HG03045 (cell line): ENCODE results near the gene KCNT2.

Experiments
- ATAC-seq: cut with Tn5 transposase; IDR thresholded peaks from one replicate; pipeline ENCODE4 v1.9.1; 2021; ENCODE audit warnings: mild to moderate bottlenecking, moderate library complexity; ENCODE audit not compliant: unreplicated experiment

KCNT2 gene

DNA sequence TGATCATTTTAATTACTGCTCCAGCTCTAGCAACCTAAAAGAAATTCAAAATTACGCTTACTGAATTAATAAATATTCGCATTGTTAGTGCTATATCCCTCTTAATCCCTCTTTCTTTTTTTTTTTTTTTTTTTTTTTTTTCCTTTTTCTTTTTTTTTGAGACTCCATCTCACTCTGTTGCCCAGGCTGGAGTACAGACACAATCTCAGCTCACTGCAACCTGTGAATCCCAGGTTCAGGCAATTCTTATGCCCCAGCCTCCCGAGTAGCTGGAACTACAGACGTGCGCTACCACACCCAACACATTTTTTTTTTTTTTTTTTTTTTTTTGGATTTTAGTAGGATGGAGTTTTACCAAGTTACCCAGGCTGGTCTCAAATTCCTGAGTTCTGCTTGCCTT is 157.1 kb downstream of the KCNT2 start:
- ATAC-seq: no peak

DNA sequence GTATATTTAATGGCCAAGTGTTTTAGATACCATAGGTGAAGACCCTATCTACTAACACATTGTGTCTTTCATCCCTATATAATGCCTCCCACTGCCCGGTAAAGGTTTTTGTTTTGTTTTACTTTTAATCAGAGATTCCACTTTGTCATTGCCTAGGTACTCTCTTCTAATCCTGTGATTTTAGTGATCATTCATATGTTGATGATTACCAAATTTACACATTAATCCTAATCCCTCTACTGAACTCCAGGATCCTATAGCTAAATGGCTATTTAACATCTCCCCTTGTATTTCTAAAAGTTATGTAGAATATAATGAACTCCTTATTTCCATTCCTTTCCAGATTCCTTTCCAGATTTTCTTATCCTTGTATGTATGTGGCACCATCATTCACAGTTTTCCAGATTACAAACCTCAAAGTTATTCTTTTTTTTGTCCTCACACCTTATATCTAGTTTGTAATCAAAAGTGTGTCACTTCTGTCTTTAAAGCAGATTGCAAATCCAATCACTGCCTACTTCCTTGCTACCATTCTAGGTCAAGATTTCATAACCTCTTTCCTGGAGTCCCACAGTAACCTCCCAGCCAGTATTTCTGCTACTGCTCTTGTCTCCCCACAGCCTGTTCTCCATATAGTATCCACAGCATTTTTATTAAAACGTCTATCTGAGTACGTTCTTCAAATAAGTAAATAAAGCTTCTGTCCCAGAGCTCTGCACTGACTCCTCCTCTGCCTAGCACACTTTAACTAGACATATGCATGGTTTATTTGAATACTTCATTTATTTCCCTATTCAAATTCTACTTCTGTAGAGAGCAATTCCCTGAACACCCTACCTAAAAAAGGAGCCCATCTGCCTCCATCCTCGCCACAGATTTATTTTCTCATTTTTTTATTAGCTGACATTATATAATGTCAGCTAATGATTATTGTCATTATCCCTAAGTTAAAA is 157.8 kb downstream of the KCNT2 start:
- no peak for ATAC-seq

GRCh38 chr1:196449460-196449859 is 158.8 kb downstream of the KCNT2 start:
- no peak for ATAC-seq

- no peak for ATAC-seq
Observed at GRCh38 chr1:196445775-196446174, 162.5 kb downstream of the KCNT2 start.

GRCh38 chr1:196444634-196445033 is 163.6 kb downstream of the KCNT2 start:
- ATAC-seq: no peak

GRCh38 chr1:196442366-196442765 is 165.9 kb downstream of the KCNT2 start:
- no peak for ATAC-seq

- ATAC-seq: no peak
Observed at GRCh38 chr1:196440711-196441110, 167.5 kb downstream of the KCNT2 start.

DNA sequence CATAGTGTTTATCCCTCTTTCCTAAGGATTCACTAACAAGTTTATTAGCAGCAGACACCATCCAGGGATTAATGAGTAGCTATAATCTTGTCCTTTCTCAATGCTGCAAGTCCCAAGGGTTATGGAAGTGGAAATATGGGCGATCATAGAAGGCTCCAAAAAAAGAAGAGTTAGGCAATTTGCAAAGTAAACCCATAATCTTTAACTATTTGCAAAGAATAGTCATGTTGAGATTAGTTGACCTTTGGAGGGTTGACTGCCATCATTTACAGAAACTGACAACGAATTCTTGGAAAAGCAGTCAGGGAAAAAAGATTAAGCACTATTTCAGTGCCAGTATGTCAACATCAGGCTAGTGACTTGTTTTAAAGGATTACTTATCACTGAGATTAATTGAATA is 169.9 kb downstream of the KCNT2 start:
- no peak for ATAC-seq

DNA sequence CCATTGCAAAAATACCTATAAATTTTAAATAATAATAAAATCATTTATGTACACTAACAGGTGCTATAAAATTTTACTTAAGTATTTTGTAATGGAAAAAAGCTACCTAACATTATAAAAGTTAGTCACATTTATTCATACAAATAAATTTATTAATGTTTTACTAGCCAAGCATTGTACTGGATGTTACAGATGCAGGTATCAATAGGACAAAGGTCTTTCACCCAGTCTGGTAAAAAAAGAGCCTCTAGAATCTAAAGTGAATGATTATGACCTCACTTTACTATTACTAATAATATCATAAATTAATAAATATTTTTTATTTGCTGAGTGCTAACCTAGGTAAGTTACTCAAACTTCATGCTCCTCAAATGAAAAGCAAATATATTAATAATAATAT is 170.6 kb downstream of the KCNT2 start:
- no peak for ATAC-seq

DNA sequence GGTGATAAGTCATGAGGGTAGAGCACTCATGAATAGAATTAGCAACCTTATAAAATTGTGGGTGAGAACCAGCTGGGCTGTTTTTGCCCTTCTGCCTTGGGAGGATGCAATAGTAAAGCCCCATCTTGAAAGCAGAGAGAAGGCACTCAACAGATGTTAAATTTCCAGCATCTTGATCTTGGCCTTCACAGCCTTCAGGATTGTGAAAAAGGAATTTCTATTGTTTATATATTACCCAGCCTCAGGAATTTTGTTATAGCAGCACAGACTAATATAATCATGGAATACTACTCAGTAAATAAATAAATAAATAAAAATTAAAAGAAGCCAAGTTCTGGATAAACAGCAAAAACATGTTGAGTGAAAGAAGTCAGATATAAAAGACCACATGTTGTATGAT is 175.2 kb downstream of the KCNT2 start:
- ATAC-seq: no peak

- no peak for ATAC-seq
Observed at GRCh38 chr1:196427976-196428734, 180.1 kb downstream of the KCNT2 start.

GRCh38 chr1:196425513-196425912 is 182.7 kb downstream of the KCNT2 start:
- ATAC-seq: no peak

DNA sequence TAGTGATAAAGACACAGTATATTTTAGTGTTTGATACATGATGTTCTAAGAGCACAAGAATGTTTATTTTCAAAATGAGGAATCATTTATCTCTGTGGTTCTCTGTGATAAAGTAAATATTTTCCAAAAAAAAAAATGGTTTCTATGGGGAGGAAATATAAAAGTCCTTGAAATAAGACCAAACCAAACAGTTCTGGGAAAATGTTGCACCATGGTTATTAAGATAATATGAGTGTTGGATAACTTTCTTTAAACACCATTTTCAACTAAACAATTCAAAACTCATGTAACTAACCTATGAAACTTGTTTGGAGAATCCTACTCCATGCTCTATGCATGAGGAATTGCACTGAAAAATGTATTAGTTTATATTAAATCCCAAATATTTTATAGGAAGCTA is 184.6 kb downstream of the KCNT2 start:
- ATAC-seq: no peak

DNA sequence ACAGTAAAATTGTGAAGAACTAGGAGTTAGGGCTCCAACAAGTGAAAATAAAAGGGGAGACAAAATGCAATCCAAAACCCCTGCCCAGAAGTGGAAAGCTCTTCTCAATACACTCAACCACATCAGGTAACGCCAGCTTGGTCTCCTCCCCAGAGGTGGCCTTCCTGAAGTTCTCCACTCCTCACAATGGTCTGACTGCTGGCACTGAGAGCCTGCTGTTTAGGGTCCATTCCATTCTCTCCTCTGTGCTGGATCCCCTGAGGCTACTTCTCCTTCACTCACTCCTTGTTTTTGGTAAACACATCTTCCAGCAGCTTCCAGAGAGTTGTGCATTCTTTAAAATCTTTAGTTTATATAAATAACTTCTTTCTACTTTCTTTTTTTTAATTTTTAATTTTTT is 189.5 kb downstream of the KCNT2 start:
- no peak for ATAC-seq

DNA sequence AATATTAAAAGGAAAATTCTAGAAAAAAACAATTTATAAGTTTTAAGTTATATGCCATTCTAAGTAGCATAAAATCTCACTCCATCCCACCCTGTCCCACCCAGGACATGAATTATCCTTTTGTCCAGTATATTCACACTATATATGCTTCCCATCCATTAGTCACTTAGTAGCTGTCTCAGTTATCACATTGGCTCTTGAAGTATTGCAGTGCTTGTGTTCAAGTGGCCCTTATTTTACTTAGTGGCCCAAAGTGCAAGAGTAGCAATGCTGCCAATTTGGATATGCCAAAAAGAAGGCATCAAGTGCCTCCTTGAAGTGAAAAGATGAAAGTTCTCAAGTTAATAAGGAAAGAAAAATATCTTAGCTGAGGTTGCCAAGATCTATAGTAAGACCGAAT is 192.3 kb downstream of the KCNT2 start:
- no peak for ATAC-seq

- ATAC-seq: no peak
Observed at GRCh38 chr1:196412326-196412725, 195.9 kb downstream of the KCNT2 start.

GRCh38 chr1:196410768-196411167 is 197.5 kb downstream of the KCNT2 start:
- no peak for ATAC-seq

DNA sequence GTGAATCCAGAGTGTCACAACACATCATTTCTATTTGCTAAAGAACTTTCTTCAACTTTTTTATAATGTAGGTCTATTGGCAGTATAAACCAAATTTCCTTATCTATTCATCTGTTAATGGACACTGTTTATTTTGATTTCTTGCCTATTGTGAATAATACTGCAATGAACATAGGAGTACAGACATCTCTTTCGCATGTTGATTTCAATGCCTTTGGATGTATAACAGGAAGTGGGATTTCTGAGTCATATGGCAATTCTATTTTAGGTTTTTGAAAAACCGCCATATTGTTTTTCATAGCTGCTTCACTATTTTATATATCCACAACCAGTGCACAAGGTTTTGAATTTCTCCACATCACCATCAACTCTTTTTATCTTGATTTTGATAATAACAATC is 198.7 kb downstream of the KCNT2 start:
- ATAC-seq: no peak

DNA sequence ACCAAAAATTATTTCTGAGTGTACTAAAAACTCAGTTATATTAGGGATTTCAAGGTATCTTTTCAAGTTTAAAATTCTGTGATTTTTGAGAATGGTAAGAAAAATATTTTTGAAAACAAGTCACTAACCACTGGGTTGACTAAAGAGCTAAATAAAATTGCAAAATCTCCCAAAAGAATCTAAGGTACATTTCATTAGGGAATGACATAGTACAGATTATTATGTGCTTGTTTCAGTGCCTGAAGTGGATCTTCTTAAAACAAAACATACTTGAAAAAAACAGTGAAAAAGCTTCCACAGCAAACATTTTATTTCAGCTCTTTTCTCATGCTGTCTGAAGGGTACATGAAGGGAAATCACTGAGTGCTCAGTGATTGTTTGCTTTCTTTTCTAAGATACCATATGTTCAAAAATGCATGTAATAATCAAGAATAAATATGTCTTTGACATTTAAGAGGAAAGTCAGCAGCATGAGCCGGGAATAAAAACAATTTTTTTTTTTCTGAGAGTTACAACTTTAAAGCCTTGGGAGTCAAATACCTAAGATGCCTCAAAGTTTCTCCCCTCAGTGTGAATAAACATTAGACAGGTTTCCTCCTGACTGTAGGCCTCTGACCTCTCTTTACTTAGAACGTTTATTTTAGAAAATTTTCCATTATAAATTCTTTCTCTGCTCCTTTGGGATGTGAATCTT is 200.7 kb downstream of the KCNT2 start:
- no peak for ATAC-seq

DNA sequence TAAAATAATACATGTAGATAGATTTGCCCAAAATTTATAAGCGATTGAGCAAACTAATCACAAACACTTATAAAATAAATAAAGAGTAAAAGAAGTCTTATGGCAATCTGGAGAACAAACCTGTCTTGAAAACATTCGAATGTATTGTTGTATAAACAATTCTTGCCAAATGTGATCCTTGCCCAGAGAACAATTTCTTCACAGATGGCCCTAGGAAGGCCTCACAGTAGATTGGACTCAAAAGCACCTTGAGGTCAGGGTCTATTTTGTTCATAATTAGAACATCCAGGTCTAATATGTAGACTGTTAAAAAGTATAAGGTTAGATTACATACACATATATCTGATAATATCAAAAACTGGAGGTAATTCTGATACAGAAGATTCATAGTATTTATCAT is 202.4 kb downstream of the KCNT2 start:
- no peak for ATAC-seq
